GM21723 (cell line): Measurements from ENCODE around the gene CCDC85C.

Source experiments
- ATAC-seq: cut with Tn5 transposase; IDR thresholded peaks from one replicate; pipeline ENCODE4 v1.9.1; 2021; ENCODE audit warnings: mild to moderate bottlenecking, moderate library complexity; ENCODE audit not compliant: unreplicated experiment

The CCDC85C gene

GRCh38 chr14:99574099-99574880, 29.7 kb downstream of the CCDC85C start:
- ATAC-seq = no peak

- ATAC-seq = no peak
These were observed 30.4 kb downstream of the CCDC85C start for GRCh38 chr14:99573436-99574098.

DNA sequence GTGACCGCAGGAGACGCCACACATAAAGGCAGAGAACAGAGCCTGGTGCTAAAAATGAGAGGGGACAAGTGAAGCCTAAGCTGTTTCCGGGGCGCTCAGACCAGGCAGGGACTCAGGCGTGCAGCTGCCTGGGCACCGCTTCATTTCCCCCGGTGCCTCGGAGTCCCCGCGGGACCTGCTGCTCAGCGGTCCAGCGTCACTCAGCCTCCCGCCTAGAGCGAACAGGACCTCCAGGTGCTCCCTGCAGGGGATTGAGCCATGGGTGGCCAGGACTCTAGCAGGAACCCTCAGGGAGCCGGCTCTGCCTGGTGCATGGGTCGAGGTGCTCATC, 31.0 kb downstream of the CCDC85C start:
- no peak for ATAC-seq

DNA sequence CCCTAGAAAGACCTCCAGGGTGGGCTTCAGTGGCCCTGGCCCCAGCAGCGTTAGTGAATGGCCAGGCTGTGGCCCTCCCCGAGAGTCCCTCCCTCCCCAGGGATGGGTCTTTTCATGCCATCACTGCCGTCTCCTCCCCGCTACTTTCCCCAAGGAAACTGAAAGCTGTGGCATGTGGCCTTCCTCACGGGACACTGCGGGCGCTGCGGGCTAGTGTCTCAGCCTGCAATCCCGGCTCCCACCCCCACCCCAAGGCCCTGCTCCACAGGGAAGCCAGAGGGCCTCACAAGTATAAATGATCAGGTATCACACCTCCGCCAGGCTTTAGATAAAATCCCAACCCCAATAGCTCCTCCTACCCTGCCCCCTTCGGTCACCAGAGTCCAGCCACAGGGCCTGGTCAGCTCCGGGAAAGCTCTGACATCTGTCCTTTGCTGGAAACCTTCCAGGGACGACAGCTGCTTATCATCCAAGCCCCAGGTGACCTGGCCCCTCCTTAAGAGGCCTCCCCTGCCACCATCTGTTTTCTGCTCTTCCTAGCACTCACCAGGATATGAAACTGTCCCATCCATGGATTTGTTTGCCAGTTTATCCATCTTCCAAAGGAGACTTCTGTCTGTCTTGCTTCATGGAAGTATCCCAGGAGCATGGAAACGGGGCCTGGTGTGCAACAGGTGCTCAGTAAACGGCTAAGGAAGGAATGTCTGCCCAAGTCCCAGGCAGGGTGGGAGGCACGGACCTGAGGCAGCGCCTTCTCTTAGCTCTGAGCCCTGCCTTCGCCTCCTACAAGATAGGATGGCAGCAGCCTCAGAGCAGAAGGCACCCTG, 31.6 kb downstream of the CCDC85C start:
- ATAC-seq = no peak

DNA sequence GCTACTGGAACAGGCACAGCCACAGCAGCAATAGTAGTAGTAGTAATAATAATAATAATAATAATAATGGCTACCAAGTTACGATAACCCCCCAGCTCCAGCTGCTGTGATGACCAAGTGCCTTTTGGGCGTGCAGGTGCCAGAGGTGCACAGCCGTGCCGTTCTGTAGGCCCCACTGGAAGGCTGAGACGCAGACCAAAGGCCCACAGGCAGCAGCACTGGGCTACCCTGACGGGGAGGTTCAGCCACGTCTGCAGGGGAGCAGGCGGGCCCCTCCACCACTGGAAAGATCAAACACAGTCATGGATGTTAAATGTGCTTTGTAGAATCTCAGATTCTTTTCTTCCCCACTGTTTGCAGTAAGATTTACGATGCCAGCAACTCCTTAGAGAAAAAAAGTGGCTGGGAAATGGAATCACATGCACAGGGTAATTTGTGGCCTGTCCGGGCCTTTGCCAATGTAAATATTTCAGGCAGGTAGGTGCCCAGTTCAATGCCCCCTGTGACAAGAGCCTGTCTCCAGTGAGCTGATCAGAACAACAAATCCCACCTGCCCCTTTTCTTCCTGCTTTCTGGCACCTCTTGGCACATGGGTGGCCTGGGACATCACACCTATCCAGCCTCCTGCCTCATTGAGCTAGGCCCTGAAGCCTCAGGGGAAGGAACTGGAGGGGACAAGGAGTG, 32.6 kb downstream of the CCDC85C start:
- ATAC-seq = no peak

DNA sequence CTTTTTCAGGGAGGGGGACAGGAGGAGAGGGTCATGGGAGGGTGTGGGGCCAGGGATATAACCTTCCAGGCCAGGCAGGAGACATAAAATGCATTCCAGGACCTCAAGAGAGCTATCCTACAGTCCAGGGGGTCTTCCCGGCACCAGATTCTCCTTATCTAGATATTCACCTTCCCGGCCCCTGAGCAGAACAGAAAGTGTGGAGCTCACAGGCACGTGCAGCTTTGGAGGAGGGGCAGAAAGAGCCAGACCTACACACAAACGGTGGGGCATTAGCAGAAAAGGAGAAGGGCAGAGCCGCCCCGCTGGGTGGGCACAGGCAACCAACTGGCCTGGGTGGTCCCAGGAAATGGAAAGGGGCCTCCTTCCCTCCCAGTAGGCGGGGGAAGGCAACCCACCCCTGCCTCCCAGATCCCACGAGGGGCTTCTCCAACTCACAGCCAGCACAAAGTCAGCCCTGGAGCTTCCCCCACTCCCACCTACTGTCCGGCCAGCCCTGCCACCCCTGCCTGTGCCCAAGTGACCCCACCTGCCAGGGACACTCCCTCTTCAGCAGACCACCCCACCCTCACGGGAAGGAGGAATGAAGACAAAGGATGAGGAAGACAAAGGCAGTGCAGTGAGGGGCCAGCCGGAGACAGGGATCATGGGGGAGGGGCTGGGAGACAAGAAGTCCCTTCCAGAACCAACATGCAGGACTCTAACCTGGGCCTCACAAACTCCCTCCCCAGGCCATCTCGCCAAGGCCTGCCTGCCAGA, 33.3 kb downstream of the CCDC85C start:
- ATAC-seq = no peak

DNA sequence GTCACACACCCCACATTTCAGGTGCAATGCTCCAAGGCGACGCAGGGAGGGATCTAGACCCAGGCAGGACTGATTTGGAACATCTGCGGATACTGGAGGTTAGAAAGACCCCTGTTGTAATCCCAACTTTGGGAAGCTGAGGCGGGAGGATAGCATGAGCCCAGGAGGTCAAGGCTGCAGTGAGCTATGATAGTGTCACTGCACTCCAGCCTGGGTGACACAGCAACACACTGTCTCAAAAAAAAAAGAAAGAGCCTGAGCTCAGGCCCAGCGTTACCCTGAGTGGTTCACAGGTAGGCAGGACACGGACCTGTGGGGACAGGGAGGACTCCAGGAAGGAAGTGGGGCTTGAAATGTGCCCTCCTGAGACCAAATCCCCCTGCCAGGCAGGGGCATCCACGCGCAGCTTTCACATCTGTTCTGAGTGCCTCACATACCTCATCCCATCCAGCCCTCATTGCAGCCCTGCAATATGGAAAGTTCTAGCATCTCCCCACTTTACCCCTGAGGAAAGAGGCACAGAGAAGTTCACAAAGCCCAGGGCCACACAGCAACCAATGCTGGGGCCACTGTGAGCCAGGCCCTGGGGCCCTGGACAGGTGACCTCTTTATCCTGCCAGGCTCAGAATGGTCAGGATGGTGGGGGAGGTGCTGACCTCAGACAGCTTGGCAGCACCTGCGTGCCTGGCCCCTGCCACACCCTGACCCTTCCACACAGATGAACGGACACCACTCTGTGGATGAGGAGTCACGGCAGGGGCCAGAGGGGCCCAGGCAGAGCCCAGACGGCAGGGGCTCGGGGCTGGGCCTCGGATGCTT, 34.1 kb downstream of the CCDC85C start:
- ATAC-seq = no peak

DNA sequence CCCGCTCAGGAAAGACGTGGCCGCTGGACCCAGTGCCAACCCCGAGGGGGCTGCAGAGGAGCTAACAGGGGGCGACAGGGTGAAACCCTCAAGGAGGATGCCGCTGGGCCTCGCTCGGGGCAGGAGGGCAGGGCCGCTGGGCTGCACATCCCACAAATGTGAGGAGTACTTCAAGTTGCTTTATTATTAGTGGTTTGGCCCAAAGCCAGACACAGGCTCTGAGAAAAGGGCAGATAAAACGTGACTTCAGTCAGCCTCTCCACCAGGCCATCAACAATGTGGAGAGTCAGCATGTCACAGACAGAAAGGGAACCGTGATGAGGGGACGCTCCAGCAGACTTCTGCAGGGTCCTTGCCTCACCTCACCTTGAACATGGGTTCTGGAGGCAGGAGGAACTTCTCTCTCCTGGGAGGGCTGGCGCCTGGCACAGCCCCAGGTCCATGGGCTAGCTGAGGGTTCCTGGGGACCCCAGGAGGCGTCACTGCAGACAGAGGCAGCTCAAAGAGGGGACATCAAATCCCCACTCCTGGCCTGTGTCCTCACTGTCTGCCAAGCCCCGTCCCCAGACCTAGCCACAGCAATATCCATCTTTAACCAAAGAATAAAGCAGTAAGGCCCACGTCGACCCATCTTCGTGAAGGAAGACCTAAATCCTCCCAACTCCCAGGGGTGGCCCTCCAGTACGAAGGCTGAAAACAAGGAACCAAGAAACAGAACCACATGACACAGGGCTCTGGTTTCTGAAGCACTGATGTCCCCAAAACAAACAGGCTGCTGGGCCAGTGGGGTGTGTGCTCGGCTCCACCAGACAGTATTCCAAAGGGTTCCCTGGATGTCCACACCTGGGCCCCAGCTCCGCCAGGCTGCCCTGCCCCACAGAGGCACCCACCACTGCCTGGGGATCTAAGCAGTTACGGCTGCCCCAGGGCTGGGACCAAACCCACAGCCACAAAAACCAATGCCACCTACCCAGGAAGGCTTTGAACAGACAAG, 35.1 kb downstream of the CCDC85C start:
- no peak for ATAC-seq

DNA sequence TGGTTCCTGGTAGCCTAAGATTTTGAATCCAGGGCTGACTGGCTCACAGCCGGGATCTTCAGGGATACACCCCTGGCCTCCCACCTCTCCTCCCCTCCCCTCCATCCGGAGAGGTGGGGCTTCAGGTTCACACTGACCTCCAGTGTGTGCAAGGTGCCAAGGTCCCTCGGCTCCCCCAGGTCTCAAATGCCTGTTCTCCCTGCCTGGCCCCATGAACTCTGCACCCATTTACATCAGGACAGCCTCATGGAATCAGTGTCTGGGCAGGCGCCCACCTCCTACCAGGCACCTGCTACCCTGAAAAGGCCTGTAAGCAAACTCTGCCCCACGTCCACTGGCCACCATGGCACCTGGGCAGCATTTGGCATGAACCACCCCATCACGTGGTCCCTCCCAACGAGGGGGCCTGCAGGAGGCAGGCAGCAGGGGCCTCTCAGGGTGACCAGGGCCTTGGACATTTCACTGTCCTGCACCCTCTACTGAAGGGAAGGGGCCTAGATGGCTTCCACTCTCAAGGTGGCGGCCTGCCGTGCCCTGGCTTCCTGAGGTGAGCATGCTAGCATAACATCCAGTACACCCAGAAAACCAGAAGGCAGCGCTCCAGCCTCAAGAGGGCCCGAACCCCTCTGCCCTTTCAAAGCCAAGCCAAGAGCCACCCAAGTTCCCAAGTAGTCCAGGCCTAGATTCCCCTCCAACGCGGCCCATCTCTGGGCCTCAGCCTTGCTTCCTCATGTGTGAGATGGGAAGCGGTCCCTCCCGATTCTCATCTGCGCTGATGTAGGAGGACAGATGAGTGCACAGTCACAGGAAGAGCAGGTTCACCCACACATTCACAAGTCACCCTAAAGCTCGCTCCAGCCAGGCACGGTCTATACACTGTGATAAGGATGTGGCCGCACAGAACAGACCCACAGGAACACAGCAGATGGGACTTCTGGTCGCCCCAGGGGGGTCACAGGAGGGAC, 37.3 kb downstream of the CCDC85C start:
- ATAC-seq = no peak

DNA sequence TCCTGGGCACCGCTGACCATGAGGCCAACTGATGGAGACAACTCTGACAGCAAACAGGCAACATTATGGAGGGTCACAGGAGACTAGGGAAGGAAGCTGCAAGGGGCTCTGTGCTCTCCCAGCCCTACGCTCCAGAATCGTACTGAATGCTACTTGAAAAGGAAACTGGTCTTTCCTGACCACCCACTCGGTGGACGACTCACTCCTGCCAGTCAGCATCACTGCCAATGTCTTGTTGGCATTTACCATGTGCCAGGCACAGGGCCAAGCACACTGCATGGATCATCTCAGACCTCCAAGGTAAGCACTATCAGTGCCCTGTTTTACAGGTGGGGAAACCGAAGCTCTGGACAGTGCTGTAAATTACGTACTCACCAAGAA, 38.0 kb downstream of the CCDC85C start:
- no peak for ATAC-seq

DNA sequence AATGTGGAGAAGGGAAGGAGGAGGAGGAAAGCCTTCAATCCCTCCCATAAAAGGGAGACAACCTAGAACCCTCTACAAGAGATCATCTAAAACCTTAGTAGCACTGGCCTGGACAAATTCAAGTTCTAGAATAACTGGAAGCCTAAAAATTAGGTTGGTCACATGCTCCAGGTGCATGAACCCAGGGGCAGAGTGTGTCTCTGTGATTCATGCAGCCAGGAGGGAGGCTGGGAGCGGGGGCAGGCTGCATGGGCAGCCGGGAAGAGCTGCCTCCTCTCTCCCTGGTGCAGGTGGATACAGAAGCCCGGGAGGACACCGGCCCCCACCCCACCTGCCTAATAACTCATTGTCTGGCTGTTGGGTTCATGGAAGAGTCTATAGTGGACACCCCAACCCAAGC, 38.6 kb downstream of the CCDC85C start:
- no peak for ATAC-seq

DNA sequence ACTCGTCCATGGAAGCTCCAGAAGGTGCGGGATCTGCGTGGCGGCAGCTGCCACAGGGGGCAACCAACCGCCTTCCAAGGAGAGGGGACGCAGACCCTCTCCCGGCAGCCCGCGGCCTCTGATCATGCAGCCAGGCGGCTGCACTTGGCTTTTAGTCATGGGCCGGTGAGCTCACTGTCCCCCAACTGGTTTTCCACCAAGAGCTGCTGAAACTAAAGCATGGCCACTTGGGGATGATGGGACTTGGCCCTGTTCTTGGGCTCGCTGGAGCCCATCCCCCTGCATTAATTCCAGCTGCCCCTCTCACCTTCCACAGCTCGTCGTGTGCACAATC, 39.1 kb downstream of the CCDC85C start:
- no peak for ATAC-seq

DNA sequence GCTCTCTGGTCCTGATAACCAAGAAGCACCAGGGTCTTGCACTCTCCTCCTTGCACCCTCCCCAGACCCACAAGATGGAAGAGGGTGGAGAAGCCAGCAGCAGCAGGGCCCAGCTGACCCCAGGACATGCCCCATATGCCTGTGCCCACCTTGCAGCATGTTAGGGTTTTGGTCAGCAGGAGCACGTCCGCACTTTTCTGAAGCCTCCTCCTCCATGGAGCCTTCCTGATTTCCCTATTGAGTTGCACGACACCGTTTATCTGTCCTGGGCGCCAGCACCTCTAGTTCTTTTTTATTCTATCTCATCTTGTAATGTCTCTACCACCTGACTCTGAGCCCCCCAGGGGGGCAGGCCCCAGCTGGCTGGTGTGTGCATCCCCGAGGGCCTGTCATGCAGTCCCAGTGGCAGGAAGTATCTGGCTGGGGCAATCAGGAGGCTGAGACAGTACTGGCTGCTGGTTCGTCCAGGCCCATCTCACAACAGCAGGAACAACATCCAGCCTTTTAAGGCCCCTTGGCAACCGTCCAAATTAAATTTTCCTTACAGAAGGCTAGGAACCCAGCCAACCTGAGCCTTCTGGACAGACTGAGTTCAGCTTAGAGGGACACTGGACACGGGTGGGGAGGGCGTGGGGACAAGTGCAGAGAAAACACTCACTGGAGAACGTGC, 39.6 kb downstream of the CCDC85C start:
- ATAC-seq = no peak

- no peak for ATAC-seq
These were observed 40.3 kb downstream of the CCDC85C start for GRCh38 chr14:99563749-99564129.

GRCh38 chr14:99562856-99563748, 40.9 kb downstream of the CCDC85C start:
- no peak for ATAC-seq

- no peak for ATAC-seq
These were observed 42.1 kb downstream of the CCDC85C start for GRCh38 chr14:99561864-99562263.
